Measurements from ENCODE around the gene COL16A1. TPM values are rescaled to one million over a fixed set of nuclear protein-coding genes. Genes with fewer than 3 reads are reported as not detected.

COL16A1 gene
- total and polyA plus RNA-seq, 3 experiments from 2014 or later: 0.85 TPM; not detected in 2

DNA sequence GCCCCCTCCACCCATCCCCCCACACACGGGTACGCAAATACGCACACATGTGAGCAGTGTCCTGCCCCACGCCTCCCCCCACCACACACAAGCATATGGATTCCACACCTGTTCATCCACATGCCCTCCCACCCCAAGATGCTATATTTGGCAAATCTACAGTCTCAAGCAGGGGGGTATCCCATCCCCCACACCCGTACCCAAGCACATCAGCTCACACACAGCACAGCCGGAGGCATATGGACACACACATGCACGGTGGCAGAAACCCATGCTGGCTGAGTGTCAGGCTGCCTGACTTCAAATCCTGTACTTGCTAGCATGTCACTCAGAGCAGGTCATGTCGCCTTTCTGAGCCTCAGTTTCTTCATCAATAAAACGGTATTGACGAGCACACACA is 10.6 kb downstream of the COL16A1 start:
- H3K27ac Mint-ChIP-seq: no peak overlapping the region
- H3K4me3 ChIP-seq (ENCODE audit: low read length): no peak overlapping the region
- peaks cover 0 to 14% of the 10 kb centered on the region in 2 donors for H3K27me3 Mint-ChIP-seq
- H3K9me3 Mint-ChIP-seq: no peaks in the 10 kb centered on the region
- no peaks in the 10 kb centered on the region for H3K27me3 ChIP-seq (ENCODE audit: insufficient read depth, low read length, poor library complexity, severe bottlenecking)
- H3K4me1 ChIP-seq (ENCODE audit: insufficient read depth, low read length): no peaks in the 10 kb centered on the region
- DNase-seq: no peak
- peaks cover 4 to 9% (median 5%) of the 10 kb centered on the region in 3 donors for H3K4me1 Mint-ChIP-seq
- H3K27ac ChIP-seq (ENCODE audit: low read depth, low read length): no peak overlapping the region
- no peaks in the 10 kb centered on the region for H3K9me3 ChIP-seq (ENCODE audit: low read length)
- no peaks in the 10 kb centered on the region for H3K36me3 ChIP-seq (ENCODE audit: insufficient read depth, low read length)
- CTCF ChIA-PET: interaction anchor here (1.3 kb wide), 1 partner anchor 96 kb away, joined by 3 read pairs; no protein-coding TSS in a partner anchor
- no peaks in the 10 kb centered on the region for H3K36me3 Mint-ChIP-seq
- POLR2A ChIA-PET: no interaction called here
- H3K4me3 Mint-ChIP-seq: peak overlapping the region in 1 of 7 donors; percentile 32

DNA sequence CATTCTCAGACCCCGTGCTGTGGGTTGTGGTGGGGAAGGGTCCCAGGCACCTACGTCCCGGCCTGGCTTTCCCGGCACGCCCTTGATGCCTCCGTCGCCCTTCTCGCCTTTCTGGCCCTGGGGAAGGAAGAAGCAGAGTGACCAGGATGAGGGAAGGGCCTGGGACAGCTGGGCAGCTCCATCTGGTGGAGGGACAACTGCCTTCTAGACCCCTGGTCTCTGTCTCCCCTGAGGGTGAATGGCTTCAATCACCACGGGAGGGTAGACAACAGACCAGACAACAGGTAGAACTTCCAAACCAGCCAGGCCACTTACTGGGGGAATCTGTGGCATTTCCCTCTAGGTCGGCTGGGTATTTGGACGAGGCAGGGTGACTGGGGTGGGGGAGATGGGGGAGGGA is 11.9 kb downstream of the COL16A1 start:
- H3K4me1 ChIP-seq (ENCODE audit: insufficient read depth, low read length): no peaks in the 10 kb centered on the region
- H3K9me3 Mint-ChIP-seq: no peaks in the 10 kb centered on the region
- POLR2A ChIA-PET: no interaction called here
- CTCF ChIA-PET: no interaction called here
- no peaks in the 10 kb centered on the region for H3K27me3 ChIP-seq (ENCODE audit: insufficient read depth, low read length, poor library complexity, severe bottlenecking)
- no peak overlapping the region for H3K4me3 ChIP-seq (ENCODE audit: low read length)
- H3K36me3 ChIP-seq (ENCODE audit: insufficient read depth, low read length): no peaks in the 10 kb centered on the region
- no peaks in the 10 kb centered on the region for H3K4me1 Mint-ChIP-seq
- no peaks in the 10 kb centered on the region for H3K9me3 ChIP-seq (ENCODE audit: low read length)
- peaks cover 0 to 20% of the 10 kb centered on the region in 2 donors for H3K27me3 Mint-ChIP-seq
- H3K36me3 Mint-ChIP-seq: no peaks in the 10 kb centered on the region
- H3K4me3 Mint-ChIP-seq: no peak overlapping the region
- no peak overlapping the region for H3K27ac ChIP-seq (ENCODE audit: low read depth, low read length)
- DNase-seq: no peak
- H3K27ac Mint-ChIP-seq: peak overlapping the region in 1 of 8 donors; percentile 63

GRCh38 chr1:31691446-31691845 is 12.4 kb downstream of the COL16A1 start:
- POLR2A ChIA-PET: no interaction called here
- no peak overlapping the region for H3K4me3 Mint-ChIP-seq
- peaks cover under 1 to 25% of the 10 kb centered on the region in 2 donors for H3K27me3 Mint-ChIP-seq
- Histone ChIP-seq H3K4me3 (ENCODE audit: low read length) (no peak overlapping the region), H3K27me3 (ENCODE audit: insufficient read depth, low read length, poor library complexity, severe bottlenecking) (no peaks in the 10 kb centered on the region), H3K36me3 (ENCODE audit: insufficient read depth, low read length) (no peaks in the 10 kb centered on the region), H3K27ac (ENCODE audit: low read depth, low read length) (no peak overlapping the region), H3K4me1 (ENCODE audit: insufficient read depth, low read length) (no peaks in the 10 kb centered on the region), H3K9me3 (ENCODE audit: low read length) (no peaks in the 10 kb centered on the region)
- no peak overlapping the region for H3K27ac Mint-ChIP-seq
- no peaks in the 10 kb centered on the region for H3K9me3 Mint-ChIP-seq
- H3K36me3 Mint-ChIP-seq: no peaks in the 10 kb centered on the region
- CTCF ChIA-PET: no interaction called here
- no peak for DNase-seq
- no peaks in the 10 kb centered on the region for H3K4me1 Mint-ChIP-seq

DNA sequence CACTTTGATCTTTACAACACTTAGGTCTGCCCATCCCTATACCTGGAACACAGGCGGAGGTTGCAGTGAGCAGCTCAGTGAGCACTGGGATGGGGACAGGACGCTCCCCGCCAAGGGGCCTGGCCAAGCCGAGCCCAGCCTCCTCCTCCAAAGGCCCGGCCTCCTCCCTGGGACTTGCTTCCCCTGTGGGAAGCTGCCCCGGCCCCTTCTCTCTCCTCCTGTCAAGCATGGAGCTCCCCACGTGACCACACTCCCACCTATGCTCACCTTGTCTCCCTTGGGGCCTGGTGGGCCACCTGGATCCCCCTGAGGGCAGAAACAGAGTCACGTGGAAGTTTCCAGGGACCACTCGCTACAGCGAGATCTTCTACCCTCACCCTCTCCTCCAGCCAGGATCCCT is 12.9 kb downstream of the COL16A1 start:
- ChIA-PET POLR2A (no interaction called here), CTCF (no interaction called here)
- DNase-seq: no peak
- Mint-ChIP-seq H3K27me3 (peaks cover 5 to 29% of the 10 kb centered on the region in 2 donors), H3K27ac (no peak overlapping the region), H3K9me3 (no peaks in the 10 kb centered on the region), H3K36me3 (no peaks in the 10 kb centered on the region), H3K4me3 (peak overlapping the region in 1 of 7 donors; percentile 37), H3K4me1 (no peaks in the 10 kb centered on the region)
- Histone ChIP-seq H3K27me3 (ENCODE audit: insufficient read depth, low read length, poor library complexity, severe bottlenecking) (no peaks in the 10 kb centered on the region), H3K9me3 (ENCODE audit: low read length) (no peaks in the 10 kb centered on the region), H3K27ac (ENCODE audit: low read depth, low read length) (no peak overlapping the region), H3K4me3 (ENCODE audit: low read length) (no peak overlapping the region), H3K36me3 (ENCODE audit: insufficient read depth, low read length) (no peaks in the 10 kb centered on the region), H3K4me1 (ENCODE audit: insufficient read depth, low read length) (no peaks in the 10 kb centered on the region)

- Mint-ChIP-seq H3K27ac (peak overlapping the region in 1 of 8 donors; percentile 20), H3K4me1 (no peaks in the 10 kb centered on the region), H3K36me3 (no peaks in the 10 kb centered on the region), H3K9me3 (no peaks in the 10 kb centered on the region), H3K4me3 (no peak overlapping the region), H3K27me3 (peaks cover 5 to 37% of the 10 kb centered on the region in 2 donors)
- no peak for DNase-seq
- CTCF ChIA-PET: no interaction called here
- Histone ChIP-seq H3K4me3 (ENCODE audit: low read length) (no peak overlapping the region), H3K27me3 (ENCODE audit: insufficient read depth, low read length, poor library complexity, severe bottlenecking) (peaks cover 4% of the 10 kb centered on the region), H3K36me3 (ENCODE audit: insufficient read depth, low read length) (no peaks in the 10 kb centered on the region), H3K9me3 (ENCODE audit: low read length) (no peaks in the 10 kb centered on the region), H3K27ac (ENCODE audit: low read depth, low read length) (no peak overlapping the region), H3K4me1 (ENCODE audit: insufficient read depth, low read length) (no peaks in the 10 kb centered on the region)
- POLR2A ChIA-PET: no interaction called here
Observed at GRCh38 chr1:31689854-31690253, 14.0 kb downstream of the COL16A1 start.

- H3K27me3 ChIP-seq (ENCODE audit: insufficient read depth, low read length, poor library complexity, severe bottlenecking): peaks cover 5% of the 10 kb centered on the region
- Mint-ChIP-seq H3K27me3 (peaks cover 5 to 41% of the 10 kb centered on the region in 2 donors), H3K4me3 (no peak overlapping the region), H3K9me3 (no peaks in the 10 kb centered on the region), H3K4me1 (no peaks in the 10 kb centered on the region), H3K27ac (no peak overlapping the region), H3K36me3 (no peaks in the 10 kb centered on the region)
- no peaks in the 10 kb centered on the region for H3K4me1 ChIP-seq (ENCODE audit: insufficient read depth, low read length)
- no peak overlapping the region for H3K27ac ChIP-seq (ENCODE audit: low read depth, low read length)
- POLR2A ChIA-PET: no interaction called here
- H3K9me3 ChIP-seq (ENCODE audit: low read length): no peaks in the 10 kb centered on the region
- no peak overlapping the region for H3K4me3 ChIP-seq (ENCODE audit: low read length)
- H3K36me3 ChIP-seq (ENCODE audit: insufficient read depth, low read length): no peaks in the 10 kb centered on the region
- no peak for DNase-seq
- CTCF ChIA-PET: interaction anchor here (0.9 to 1.0 kb wide), 2 partner anchors 16 to 25 kb away, joined by 3 read pairs; no protein-coding TSS in a partner anchor
Observed at GRCh38 chr1:31689379-31689778, 14.4 kb downstream of the COL16A1 start.

DNA sequence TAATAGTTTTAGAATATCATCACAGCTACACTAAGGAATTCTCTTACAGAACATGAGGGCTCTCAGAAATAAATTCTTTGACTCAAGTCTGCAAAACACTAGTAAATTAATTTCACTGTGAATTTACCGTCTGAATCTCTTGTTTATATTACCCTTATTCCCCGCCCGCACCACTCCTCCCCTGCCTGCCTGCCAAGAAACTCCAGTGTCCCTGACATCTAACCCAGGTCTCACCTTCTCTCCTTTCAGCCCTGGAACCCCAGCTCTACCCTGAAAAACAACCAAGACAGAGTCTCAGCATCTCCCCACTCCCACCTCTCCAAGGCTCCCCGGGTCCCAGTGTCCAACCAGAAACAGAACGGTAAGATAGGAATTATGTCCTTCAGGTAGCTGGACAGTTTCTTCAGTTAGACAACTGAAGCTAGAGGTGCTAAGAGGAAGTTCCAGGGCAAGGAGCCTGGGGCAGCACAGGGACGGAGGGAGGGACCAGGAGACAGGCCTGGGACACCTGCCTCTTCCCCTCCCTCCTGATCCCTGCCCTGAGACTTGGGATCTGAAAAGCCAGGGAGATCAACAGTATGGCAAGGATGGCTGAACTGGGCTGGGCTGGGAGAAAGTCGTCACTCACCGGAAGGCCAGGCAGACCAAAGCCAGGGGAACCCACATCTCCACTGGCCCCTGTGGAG is 15.4 kb downstream of the COL16A1 start:
- no peak overlapping the region for H3K4me3 Mint-ChIP-seq

DNA sequence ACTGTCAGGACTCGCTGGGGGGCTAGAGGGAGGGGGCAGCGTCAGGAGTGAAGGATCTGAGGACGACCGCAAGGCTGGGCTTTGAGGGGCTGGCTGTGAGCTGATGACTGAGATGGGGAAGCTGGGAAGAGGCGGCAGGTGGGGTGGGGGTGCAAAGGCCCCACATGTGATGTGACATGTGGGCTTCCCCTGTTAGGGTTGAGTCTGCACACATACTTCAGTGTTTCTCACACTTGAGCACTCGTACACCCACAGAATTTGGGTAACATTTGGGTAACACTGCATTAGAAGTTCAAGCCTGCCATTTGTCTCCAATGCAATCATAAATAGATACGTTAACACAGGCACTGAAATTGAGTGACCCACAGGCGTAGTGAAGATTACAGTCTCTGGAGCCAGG is 16.2 kb downstream of the COL16A1 start:
- ChIA-PET CTCF (no interaction called here), POLR2A (no interaction called here)
- H3K4me3 ChIP-seq (ENCODE audit: low read length): no peak overlapping the region
- H3K4me1 ChIP-seq (ENCODE audit: insufficient read depth, low read length): no peaks in the 10 kb centered on the region
- Mint-ChIP-seq H3K9me3 (no peaks in the 10 kb centered on the region), H3K27me3 (peaks cover 7 to 41% of the 10 kb centered on the region in 2 donors), H3K27ac (no peak overlapping the region), H3K4me3 (no peak overlapping the region), H3K36me3 (no peaks in the 10 kb centered on the region), H3K4me1 (no peaks in the 10 kb centered on the region)
- H3K9me3 ChIP-seq (ENCODE audit: low read length): no peaks in the 10 kb centered on the region
- DNase-seq: no peak
- peaks cover 5% of the 10 kb centered on the region for H3K27me3 ChIP-seq (ENCODE audit: insufficient read depth, low read length, poor library complexity, severe bottlenecking)
- H3K27ac ChIP-seq (ENCODE audit: low read depth, low read length): no peak overlapping the region
- H3K36me3 ChIP-seq (ENCODE audit: insufficient read depth, low read length): no peaks in the 10 kb centered on the region

More for the DNA sequence above, 15.4 kb downstream of the COL16A1 start:
- no peaks in the 10 kb centered on the region for H3K4me1 ChIP-seq (ENCODE audit: insufficient read depth, low read length)
- no peak overlapping the region for H3K4me3 ChIP-seq (ENCODE audit: low read length)
- Mint-ChIP-seq H3K27me3 (peaks cover 7 to 41% of the 10 kb centered on the region in 2 donors), H3K27ac (no peak overlapping the region), H3K4me1 (no peaks in the 10 kb centered on the region), H3K9me3 (no peaks in the 10 kb centered on the region), H3K36me3 (no peaks in the 10 kb centered on the region)
- DNase-seq: no peak
- H3K27me3 ChIP-seq (ENCODE audit: insufficient read depth, low read length, poor library complexity, severe bottlenecking): peaks cover 5% of the 10 kb centered on the region
- POLR2A ChIA-PET: no interaction called here
- no peaks in the 10 kb centered on the region for H3K36me3 ChIP-seq (ENCODE audit: insufficient read depth, low read length)
- H3K9me3 ChIP-seq (ENCODE audit: low read length): no peaks in the 10 kb centered on the region
- CTCF ChIA-PET: interaction anchor here (1.0 kb wide), 1 partner anchor 17 kb away, joined by 3 read pairs; no protein-coding TSS in a partner anchor
- no peak overlapping the region for H3K27ac ChIP-seq (ENCODE audit: low read depth, low read length)

Data from CD8-positive, alpha-beta memory T cell (primary cell).